ENCODE data around the gene NKPD1.

- TF ChIP-seq USF1 (IDR thresholded peaks at IDR 0.05) (no peak), FOXM1 (IDR thresholded peaks at IDR 0.05; ENCODE audit: borderline replicate concordance, low read depth) (no peak), CEBPB (IDR thresholded peaks at IDR 0.05) (no peak)
Measured at GRCh38 chr19:45126654-45127053, 34.1 kb downstream of the NKPD1 start.
